HL-60 (cell line): ENCODE data around the gene SELENOO.

Experiments
- DNase-seq, 2 experiments: peaks; one replicate each; pipeline ENCODE4 v3.0.0-alpha.2; 2010 to 2020; ENCODE audit warnings: low read depth in 1 of 2, low spot score in 1 of 2
- H3K27ac ChIP-seq: fragments of 250-450 bp; sonication (Bioruptor Pico); replicated peaks from 2 replicates; pipeline ENCODE4 v1.5.1; 2020; ENCODE audit warnings: mild to moderate bottlenecking, moderate library complexity
- H3K27me3 ChIP-seq: fragments of 250-450 bp; sonication (Bioruptor Pico); 2 replicates; pipeline ENCODE4 v1.5.1; 2021; ENCODE audit warnings: mild to moderate bottlenecking, moderate library complexity; ENCODE audit not compliant: insufficient read depth, poor library complexity, severe bottlenecking
- H3K4me3 ChIP-seq: replicated peaks from 2 replicates; pipeline ENCODE4 v1.5.1; 2011; ENCODE audit warnings: mild to moderate bottlenecking, control low read depth, low read length; ENCODE audit not compliant: insufficient read depth
- CTCF ChIP-seq: IDR thresholded peaks from one replicate; pipeline ENCODE4 v1.5.1; 2011; ENCODE audit warnings: low read length, control low read depth, inconsistent platforms; ENCODE audit not compliant: insufficient read depth
- GABPA ChIP-seq: IDR thresholded peaks from 2 replicates; pipeline ENCODE4 v1.6.1; 2012; ENCODE audit warnings: low read depth
- POLR2AphosphoS5 ChIP-seq: IDR thresholded peaks from 2 replicates; pipeline ENCODE4 v1.6.1; 2012; ENCODE audit warnings: low read depth
- SPI1 ChIP-seq: IDR thresholded peaks from 2 replicates; pipeline ENCODE4 v1.6.1; 2012; ENCODE audit warnings: low read depth, mild to moderate bottlenecking, borderline replicate concordance
- TF ChIP-seq, protein P1 (sequence below): IDR thresholded peaks from 2 replicates; pipeline ENCODE4 v1.6.1; 2012; ENCODE audit warnings: low read depth; ENCODE audit not compliant: insufficient replicate concordance

SELENOO gene

DNA sequence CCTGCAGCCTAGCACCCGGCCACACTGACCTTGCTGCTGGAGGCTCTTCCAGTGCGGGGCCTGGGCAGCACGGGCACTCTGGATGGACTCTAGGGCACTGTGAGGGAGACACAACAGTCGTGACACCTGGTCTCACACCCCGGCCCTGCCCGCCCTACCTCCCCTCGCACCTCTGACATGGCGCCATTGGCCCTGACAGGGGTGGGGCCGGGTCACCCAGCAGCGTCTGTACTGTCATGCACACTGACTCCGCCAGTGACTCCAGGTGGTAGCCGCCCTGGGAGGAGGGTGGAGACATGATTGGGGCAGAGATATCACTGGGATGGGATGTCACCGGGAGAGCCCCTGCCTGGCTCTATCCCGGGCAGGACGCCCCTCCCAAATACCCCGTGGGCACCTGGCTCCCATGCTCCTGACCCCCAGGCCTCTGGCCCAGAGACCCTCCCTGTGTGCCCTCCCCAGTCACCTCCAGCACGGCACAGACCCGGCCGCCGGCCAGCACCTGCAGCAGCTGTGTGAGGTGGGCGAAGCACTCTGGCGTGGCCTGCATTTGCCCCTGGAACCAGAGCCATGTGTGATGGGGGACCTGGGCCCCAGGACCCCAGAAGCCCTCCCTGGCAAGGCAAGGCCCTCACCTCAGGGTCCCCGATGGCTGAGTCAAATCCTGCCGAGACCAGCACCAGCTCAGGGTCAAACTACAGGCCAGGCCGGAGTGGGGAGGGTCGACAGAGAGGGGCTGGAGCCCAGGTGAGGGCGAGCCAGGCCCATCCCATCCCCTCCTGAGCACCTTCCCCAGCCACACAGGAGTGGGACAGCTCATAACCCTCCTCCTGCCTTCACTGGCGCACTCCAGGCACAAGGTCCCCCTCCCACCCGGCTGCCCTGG is 47.6 kb downstream of the SELENOO start:
- TF ChIP-seq SPI1 (no peak), GABPA (no peak), CTCF (no peak), POLR2AphosphoS5 (no peak)
- TF ChIP-seq, protein P1, sequence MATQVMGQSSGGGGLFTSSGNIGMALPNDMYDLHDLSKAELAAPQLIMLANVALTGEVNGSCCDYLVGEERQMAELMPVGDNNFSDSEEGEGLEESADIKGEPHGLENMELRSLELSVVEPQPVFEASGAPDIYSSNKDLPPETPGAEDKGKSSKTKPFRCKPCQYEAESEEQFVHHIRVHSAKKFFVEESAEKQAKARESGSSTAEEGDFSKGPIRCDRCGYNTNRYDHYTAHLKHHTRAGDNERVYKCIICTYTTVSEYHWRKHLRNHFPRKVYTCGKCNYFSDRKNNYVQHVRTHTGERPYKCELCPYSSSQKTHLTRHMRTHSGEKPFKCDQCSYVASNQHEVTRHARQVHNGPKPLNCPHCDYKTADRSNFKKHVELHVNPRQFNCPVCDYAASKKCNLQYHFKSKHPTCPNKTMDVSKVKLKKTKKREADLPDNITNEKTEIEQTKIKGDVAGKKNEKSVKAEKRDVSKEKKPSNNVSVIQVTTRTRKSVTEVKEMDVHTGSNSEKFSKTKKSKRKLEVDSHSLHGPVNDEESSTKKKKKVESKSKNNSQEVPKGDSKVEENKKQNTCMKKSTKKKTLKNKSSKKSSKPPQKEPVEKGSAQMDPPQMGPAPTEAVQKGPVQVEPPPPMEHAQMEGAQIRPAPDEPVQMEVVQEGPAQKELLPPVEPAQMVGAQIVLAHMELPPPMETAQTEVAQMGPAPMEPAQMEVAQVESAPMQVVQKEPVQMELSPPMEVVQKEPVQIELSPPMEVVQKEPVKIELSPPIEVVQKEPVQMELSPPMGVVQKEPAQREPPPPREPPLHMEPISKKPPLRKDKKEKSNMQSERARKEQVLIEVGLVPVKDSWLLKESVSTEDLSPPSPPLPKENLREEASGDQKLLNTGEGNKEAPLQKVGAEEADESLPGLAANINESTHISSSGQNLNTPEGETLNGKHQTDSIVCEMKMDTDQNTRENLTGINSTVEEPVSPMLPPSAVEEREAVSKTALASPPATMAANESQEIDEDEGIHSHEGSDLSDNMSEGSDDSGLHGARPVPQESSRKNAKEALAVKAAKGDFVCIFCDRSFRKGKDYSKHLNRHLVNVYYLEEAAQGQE = no peak
- DNase-seq = no peak
- no peak overlapping the region; the same call in 1 of the 2 replicates for H3K27ac ChIP-seq
- H3K4me3 ChIP-seq = no peak overlapping the region
- H3K27me3 ChIP-seq = no peaks in the 10 kb centered on the region

GRCh38 chr22:50249341-50250248 is 48.8 kb downstream of the SELENOO start:
- peak overlapping the region; percentile 83 for H3K4me3 ChIP-seq
- H3K27me3 ChIP-seq = no peaks in the 10 kb centered on the region
- no peak overlapping the region for H3K27ac ChIP-seq
- TF ChIP-seq, protein P1 = no peak
- TF ChIP-seq SPI1 = no peak
- no peak for TF ChIP-seq CTCF
- DNase-seq = no peak

- H3K27me3 ChIP-seq = no peaks in the 10 kb centered on the region
- TF ChIP-seq CTCF = no peak
- TF ChIP-seq POLR2AphosphoS5 = no peak
- no peak for TF ChIP-seq SPI1
- TF ChIP-seq GABPA = no peak
- TF ChIP-seq, protein P1 = no peak
- DNase-seq = no peak
- peak overlapping the region; percentile 83 for H3K4me3 ChIP-seq
- peak overlapping the region; percentile 77 for H3K27ac ChIP-seq
These were observed 49.4 kb downstream of the SELENOO start for GRCh38 chr22:50250249-50250554.
